ENCODE data around the gene AARS2.

Gene AARS2

DNA sequence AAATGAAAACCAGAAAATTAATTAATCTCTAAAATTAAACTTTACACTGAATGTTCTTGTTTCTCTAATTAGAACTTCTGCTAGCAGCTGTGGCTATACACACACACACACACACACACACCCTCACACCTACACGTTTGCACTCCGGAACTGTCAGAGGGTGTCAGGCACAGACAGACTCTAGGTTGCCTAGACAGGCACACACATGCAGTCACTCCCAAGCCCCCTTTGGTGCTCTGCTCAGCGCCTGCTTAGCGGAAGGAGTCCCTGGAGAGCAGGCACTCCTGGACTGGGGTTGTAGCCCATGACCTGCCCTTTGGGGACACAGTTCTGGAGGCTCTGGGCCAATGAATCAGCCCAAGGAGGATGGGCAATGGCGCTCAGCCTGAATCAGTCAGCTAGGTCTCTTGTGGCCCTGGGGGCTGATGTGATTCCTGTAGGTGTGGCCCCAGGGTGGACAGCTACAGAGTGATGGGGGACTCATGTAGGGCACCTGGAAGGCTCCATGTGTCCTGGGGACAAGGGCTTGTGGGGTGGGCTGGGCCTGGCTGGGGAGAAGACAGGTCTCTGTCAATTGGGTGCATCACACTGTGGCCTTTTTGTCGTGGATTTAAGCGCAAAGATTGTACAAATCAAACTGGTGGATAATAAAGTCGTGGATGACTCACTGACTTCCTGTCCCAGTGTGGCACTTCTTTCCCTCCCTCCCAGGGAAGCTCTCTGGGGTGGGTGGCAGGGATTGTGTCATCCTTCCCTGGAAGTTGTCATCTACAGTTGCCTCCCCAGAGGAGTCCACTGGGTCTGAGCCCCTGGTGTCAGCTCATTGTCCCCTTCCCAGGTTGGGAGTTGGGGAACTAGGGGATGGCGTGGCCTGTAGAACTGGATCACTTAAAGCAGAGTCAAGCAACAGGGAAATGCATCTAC lies 34.1 kb downstream of the AARS2 start:
- TF ChIP-seq, protein P1, sequence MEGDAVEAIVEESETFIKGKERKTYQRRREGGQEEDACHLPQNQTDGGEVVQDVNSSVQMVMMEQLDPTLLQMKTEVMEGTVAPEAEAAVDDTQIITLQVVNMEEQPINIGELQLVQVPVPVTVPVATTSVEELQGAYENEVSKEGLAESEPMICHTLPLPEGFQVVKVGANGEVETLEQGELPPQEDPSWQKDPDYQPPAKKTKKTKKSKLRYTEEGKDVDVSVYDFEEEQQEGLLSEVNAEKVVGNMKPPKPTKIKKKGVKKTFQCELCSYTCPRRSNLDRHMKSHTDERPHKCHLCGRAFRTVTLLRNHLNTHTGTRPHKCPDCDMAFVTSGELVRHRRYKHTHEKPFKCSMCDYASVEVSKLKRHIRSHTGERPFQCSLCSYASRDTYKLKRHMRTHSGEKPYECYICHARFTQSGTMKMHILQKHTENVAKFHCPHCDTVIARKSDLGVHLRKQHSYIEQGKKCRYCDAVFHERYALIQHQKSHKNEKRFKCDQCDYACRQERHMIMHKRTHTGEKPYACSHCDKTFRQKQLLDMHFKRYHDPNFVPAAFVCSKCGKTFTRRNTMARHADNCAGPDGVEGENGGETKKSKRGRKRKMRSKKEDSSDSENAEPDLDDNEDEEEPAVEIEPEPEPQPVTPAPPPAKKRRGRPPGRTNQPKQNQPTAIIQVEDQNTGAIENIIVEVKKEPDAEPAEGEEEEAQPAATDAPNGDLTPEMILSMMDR (IDR thresholded peaks at IDR 0.05; ENCODE audit: low read depth, low read length, poor library complexity, severe bottlenecking) = no peak
- no peak for TF ChIP-seq EZH2phosphoT487 (IDR thresholded peaks at IDR 0.05; ENCODE audit: borderline replicate concordance, low read length)
- no peaks in the 10 kb centered on the region for H3K9me3 ChIP-seq (ENCODE audit: control insufficient read depth, insufficient read depth, low read length)
- H4K20me1 ChIP-seq (ENCODE audit: control insufficient read depth, insufficient read depth, low read depth, low read length) = no peaks in the 10 kb centered on the region
- no peaks in the 10 kb centered on the region for H3K9me2 ChIP-seq (replicated peaks; ENCODE audit: control insufficient read depth, low read length)
- no peak overlapping the region for H3K4me3 ChIP-seq (ENCODE audit: low read length)
- no peak overlapping the region for H3K4me2 ChIP-seq (ENCODE audit: low read length)
- peaks cover 21% of the 10 kb centered on the region for H3K27me3 ChIP-seq (ENCODE audit: control insufficient read depth, low read length)
- no peaks in the 10 kb centered on the region for H3K79me2 ChIP-seq (ENCODE audit: control insufficient read depth, low read length)
- no peaks in the 10 kb centered on the region for H3F3A ChIP-seq (ENCODE audit: control insufficient read depth, insufficient read depth)
- no peaks in the 10 kb centered on the region for H3K4me1 ChIP-seq (ENCODE audit: control insufficient read depth, low read length)
- H3K36me3 ChIP-seq (ENCODE audit: control insufficient read depth, low read length) = no peaks in the 10 kb centered on the region
- no peak overlapping the region for H3K27ac ChIP-seq (ENCODE audit: low read depth, low read length)

DNA sequence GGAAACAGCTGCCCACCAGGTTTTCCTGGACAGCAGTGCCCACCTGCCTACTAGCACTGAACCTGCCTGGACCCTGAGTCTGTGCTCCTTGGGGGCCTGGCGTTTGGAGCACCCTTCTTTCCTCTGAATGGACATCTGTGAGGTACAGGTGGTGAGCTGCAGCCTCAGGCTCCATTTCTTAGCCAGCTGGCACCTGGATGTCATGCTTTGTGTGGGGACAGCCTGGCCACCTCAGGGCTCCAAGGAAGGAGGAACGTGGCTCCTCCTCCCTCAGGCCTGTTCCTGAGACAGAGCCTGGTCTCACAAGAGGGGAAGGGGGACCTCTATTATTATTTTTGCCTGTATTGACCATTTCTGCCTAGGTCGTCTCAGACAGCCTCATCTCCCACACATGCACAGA lies 34.8 kb downstream of the AARS2 start:
- Histone ChIP-seq H3K4me3 (ENCODE audit: low read length) (no peak overlapping the region), H4K20me1 (ENCODE audit: control insufficient read depth, insufficient read depth, low read depth, low read length) (no peaks in the 10 kb centered on the region), H3K36me3 (ENCODE audit: control insufficient read depth, low read length) (no peaks in the 10 kb centered on the region), H3K4me1 (ENCODE audit: control insufficient read depth, low read length) (no peaks in the 10 kb centered on the region), H3K27ac (ENCODE audit: low read depth, low read length) (no peak overlapping the region), H3K4me2 (ENCODE audit: low read length) (no peak overlapping the region), H3K79me2 (ENCODE audit: control insufficient read depth, low read length) (no peaks in the 10 kb centered on the region), H3K9me3 (ENCODE audit: control insufficient read depth, insufficient read depth, low read length) (no peaks in the 10 kb centered on the region), H3F3A (ENCODE audit: control insufficient read depth, insufficient read depth) (no peaks in the 10 kb centered on the region), H3K9me2 (replicated peaks; ENCODE audit: control insufficient read depth, low read length) (no peaks in the 10 kb centered on the region), H3K27me3 (ENCODE audit: control insufficient read depth, low read length) (peaks cover 26% of the 10 kb centered on the region)
- TF ChIP-seq, protein P1 (IDR thresholded peaks at IDR 0.05; ENCODE audit: low read depth, low read length, poor library complexity, severe bottlenecking) = no peak
- no peak for TF ChIP-seq EZH2phosphoT487 (IDR thresholded peaks at IDR 0.05; ENCODE audit: borderline replicate concordance, low read length)

DNA sequence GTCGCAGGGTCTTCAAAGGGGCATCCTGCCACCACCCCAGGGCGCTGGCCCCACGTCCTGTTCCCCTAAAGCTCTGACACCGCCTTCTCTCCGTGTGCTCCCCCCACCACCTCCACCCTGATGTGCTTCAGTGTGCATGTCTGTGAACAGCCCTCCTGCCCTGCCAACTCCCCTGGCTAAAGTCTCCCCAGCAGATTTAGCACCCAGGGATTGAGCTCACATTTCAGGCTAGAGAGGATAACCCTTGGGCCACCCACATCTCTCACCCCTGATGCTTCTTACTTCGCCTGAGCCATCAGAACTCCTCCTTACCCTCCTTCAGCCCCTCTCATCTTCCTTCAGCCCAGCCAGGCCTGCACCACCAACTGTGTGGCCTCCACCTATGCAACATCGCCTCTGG lies 35.4 kb downstream of the AARS2 start:
- Histone ChIP-seq H3K9me2 (replicated peaks; ENCODE audit: control insufficient read depth, low read length) (no peaks in the 10 kb centered on the region), H3K9me3 (ENCODE audit: control insufficient read depth, insufficient read depth, low read length) (no peaks in the 10 kb centered on the region), H3K27me3 (ENCODE audit: control insufficient read depth, low read length) (peaks cover 31% of the 10 kb centered on the region), H3K79me2 (ENCODE audit: control insufficient read depth, low read length) (no peaks in the 10 kb centered on the region), H3K4me2 (ENCODE audit: low read length) (no peak overlapping the region), H3F3A (ENCODE audit: control insufficient read depth, insufficient read depth) (no peaks in the 10 kb centered on the region), H3K4me1 (ENCODE audit: control insufficient read depth, low read length) (no peaks in the 10 kb centered on the region), H3K27ac (ENCODE audit: low read depth, low read length) (no peak overlapping the region), H3K4me3 (ENCODE audit: low read length) (no peak overlapping the region), H4K20me1 (ENCODE audit: control insufficient read depth, insufficient read depth, low read depth, low read length) (no peaks in the 10 kb centered on the region), H3K36me3 (ENCODE audit: control insufficient read depth, low read length) (no peaks in the 10 kb centered on the region)
- TF ChIP-seq EZH2phosphoT487 (IDR thresholded peaks at IDR 0.05; ENCODE audit: borderline replicate concordance, low read length) = no peak
- TF ChIP-seq, protein P1 (IDR thresholded peaks at IDR 0.05; ENCODE audit: low read depth, low read length, poor library complexity, severe bottlenecking) = no peak
